H1 (cell line): ENCODE results near the gene SELENOK. TPM values are rescaled to one million over a fixed set of nuclear protein-coding genes. Genes with fewer than 3 reads are reported as not detected.

Experiments
- SIRT6 ChIP-seq: IDR thresholded peaks from one replicate; pipeline ENCODE4 v1.7.1; 2012; ENCODE audit warnings: low read length, inconsistent platforms
- polyA plus RNA-seq, 7 experiments: library from polyadenylated mRNA; depleted of rRNA in 3 of 7; stranded (reverse) in 5 of 7; unstranded in 2 of 7; fragments of >200 nt in 5 of 7; fragments of 200-250 nt in 2 of 7; gene quantifications; 1 replicate in 5 of 7; 2 replicates in 1 of 7; 4 replicates in 1 of 7; pipeline versions ENCODE4 v1.2.1 to v1.2.3, GENCODE V29; 2011 to 2013; ENCODE audit warnings: missing spikeins in 2 of 7, mixed read lengths in 2 of 7
- total RNA-seq: library from RNA; stranded (reverse); fragmentation: NEBNext Ultra II Directional; extraction: Animal tissue kit (Norgen Biotek cat#: 25700); gene quantifications from 2 replicates; pipeline ENCODE4 v1.2.1, GENCODE V29; 2021

The SELENOK gene
- total and polyA plus RNA-seq, 2 of the 8 experiments (the other 6 are each of a cell fraction or from before 2014, with no cell fraction given), result 26.9 to 40.2 TPM

GRCh38 chr3:53859178-53859577 is 32.5 kb downstream of the SELENOK start (continued):
- no peak for TF ChIP-seq SIRT6
